Liver (tissue), 3 donors: ENCODE data around the gene GNAI2.

Source experiments
- FOXA1 ChIP-seq: IDR thresholded peaks from 2 replicates; pipeline ENCODE4 v1.6.1; 2016; ENCODE audit warnings: antibody characterized with exemption
- RAD21 ChIP-seq, 2 donors: IDR thresholded peaks; 2 replicates each; pipeline ENCODE4 v1.6.1; 2016; ENCODE audit warnings: antibody characterized with exemption in 2 of 2, mild to moderate bottlenecking in 2 of 2
- SP1 ChIP-seq: IDR thresholded peaks from 2 replicates; pipeline ENCODE4 v1.6.1; 2018; ENCODE audit warnings: antibody characterized with exemption, mild to moderate bottlenecking
- TAF1 ChIP-seq: conservative IDR thresholded peaks from 2 replicates; pipeline ENCODE4 v1.6.1; 2016; ENCODE audit warnings: antibody characterized with exemption, mild to moderate bottlenecking
- YY1 ChIP-seq: IDR thresholded peaks from 2 replicates; pipeline ENCODE4 v1.6.1; 2016; ENCODE audit warnings: antibody characterized with exemption, mild to moderate bottlenecking
- TF ChIP-seq, protein P1 (sequence below): fragments of 150-350 bp; IDR thresholded peaks from 2 replicates; pipeline ENCODE4 v1.5.1; 2017; ENCODE audit warnings: improper control_type of control experiment, low read depth, low read length; ENCODE audit not compliant: missing input control
- TF ChIP-seq, protein P2 (sequence below): IDR thresholded peaks from 2 replicates; pipeline ENCODE4 v1.6.1; 2016; ENCODE audit warnings: antibody characterized with exemption
- TF ChIP-seq, protein P3 (sequence below): IDR thresholded peaks from 2 replicates; pipeline ENCODE4 v1.6.1; 2016; ENCODE audit warnings: antibody characterized with exemption, mild to moderate bottlenecking
- TF ChIP-seq, protein P4 (sequence below): IDR thresholded peaks from 2 replicates; pipeline ENCODE4 v1.6.1; 2016; ENCODE audit warnings: antibody characterized with exemption
- TF ChIP-seq, protein P5 (sequence below): IDR thresholded peaks from 2 replicates; pipeline ENCODE4 v1.6.1; 2016; ENCODE audit warnings: antibody characterized with exemption
- donor health status: healthy.
- donor health status: healthy.

DNA sequence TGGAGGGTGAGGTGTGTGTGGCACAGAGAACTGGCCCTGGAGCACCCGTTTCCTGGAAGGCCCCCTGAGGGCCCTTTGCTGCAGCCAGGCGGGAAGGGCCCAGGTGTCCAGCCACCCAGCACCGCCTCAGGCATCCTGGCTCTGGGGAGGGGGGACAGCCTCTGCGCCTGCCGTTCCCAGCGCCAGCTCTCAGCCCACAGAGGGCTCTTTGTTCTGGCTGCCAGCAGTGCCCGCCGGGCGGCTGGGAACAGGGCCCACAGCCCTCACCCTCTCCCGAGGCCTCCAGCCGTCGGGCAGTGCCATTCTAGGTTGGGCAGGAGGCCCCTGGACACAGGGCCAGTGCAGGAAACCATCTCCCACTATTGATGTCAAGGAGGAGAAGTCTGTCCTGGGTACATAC is 22.6 kb upstream of the GNAI2 start:
- TF ChIP-seq TAF1: no peak
- TF ChIP-seq, protein P1, sequence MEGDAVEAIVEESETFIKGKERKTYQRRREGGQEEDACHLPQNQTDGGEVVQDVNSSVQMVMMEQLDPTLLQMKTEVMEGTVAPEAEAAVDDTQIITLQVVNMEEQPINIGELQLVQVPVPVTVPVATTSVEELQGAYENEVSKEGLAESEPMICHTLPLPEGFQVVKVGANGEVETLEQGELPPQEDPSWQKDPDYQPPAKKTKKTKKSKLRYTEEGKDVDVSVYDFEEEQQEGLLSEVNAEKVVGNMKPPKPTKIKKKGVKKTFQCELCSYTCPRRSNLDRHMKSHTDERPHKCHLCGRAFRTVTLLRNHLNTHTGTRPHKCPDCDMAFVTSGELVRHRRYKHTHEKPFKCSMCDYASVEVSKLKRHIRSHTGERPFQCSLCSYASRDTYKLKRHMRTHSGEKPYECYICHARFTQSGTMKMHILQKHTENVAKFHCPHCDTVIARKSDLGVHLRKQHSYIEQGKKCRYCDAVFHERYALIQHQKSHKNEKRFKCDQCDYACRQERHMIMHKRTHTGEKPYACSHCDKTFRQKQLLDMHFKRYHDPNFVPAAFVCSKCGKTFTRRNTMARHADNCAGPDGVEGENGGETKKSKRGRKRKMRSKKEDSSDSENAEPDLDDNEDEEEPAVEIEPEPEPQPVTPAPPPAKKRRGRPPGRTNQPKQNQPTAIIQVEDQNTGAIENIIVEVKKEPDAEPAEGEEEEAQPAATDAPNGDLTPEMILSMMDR: no peak
- TF ChIP-seq, protein P2, sequence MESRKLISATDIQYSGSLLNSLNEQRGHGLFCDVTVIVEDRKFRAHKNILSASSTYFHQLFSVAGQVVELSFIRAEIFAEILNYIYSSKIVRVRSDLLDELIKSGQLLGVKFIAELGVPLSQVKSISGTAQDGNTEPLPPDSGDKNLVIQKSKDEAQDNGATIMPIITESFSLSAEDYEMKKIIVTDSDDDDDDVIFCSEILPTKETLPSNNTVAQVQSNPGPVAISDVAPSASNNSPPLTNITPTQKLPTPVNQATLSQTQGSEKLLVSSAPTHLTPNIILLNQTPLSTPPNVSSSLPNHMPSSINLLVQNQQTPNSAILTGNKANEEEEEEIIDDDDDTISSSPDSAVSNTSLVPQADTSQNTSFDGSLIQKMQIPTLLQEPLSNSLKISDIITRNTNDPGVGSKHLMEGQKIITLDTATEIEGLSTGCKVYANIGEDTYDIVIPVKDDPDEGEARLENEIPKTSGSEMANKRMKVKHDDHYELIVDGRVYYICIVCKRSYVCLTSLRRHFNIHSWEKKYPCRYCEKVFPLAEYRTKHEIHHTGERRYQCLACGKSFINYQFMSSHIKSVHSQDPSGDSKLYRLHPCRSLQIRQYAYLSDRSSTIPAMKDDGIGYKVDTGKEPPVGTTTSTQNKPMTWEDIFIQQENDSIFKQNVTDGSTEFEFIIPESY: no peak
- TF ChIP-seq YY1: no peak
- no peak for TF ChIP-seq FOXA1
- TF ChIP-seq, protein P3, sequence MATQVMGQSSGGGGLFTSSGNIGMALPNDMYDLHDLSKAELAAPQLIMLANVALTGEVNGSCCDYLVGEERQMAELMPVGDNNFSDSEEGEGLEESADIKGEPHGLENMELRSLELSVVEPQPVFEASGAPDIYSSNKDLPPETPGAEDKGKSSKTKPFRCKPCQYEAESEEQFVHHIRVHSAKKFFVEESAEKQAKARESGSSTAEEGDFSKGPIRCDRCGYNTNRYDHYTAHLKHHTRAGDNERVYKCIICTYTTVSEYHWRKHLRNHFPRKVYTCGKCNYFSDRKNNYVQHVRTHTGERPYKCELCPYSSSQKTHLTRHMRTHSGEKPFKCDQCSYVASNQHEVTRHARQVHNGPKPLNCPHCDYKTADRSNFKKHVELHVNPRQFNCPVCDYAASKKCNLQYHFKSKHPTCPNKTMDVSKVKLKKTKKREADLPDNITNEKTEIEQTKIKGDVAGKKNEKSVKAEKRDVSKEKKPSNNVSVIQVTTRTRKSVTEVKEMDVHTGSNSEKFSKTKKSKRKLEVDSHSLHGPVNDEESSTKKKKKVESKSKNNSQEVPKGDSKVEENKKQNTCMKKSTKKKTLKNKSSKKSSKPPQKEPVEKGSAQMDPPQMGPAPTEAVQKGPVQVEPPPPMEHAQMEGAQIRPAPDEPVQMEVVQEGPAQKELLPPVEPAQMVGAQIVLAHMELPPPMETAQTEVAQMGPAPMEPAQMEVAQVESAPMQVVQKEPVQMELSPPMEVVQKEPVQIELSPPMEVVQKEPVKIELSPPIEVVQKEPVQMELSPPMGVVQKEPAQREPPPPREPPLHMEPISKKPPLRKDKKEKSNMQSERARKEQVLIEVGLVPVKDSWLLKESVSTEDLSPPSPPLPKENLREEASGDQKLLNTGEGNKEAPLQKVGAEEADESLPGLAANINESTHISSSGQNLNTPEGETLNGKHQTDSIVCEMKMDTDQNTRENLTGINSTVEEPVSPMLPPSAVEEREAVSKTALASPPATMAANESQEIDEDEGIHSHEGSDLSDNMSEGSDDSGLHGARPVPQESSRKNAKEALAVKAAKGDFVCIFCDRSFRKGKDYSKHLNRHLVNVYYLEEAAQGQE: no peak
- TF ChIP-seq, protein P4, sequence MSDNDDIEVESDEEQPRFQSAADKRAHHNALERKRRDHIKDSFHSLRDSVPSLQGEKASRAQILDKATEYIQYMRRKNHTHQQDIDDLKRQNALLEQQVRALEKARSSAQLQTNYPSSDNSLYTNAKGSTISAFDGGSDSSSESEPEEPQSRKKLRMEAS: no peak
- TF ChIP-seq RAD21 (IDR thresholded peaks at IDR 0.05): no peak
- no peak for TF ChIP-seq SP1
- TF ChIP-seq, protein P5, sequence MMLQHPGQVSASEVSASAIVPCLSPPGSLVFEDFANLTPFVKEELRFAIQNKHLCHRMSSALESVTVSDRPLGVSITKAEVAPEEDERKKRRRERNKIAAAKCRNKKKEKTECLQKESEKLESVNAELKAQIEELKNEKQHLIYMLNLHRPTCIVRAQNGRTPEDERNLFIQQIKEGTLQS: no peak
